ENCODE data around the gene NEU2. TPM values are rescaled to one million over a fixed set of nuclear protein-coding genes. Genes with fewer than 3 reads are reported as not detected.

NEU2 gene
- total RNA-seq, 2 experiments from 2014 or later = not detected

DNA sequence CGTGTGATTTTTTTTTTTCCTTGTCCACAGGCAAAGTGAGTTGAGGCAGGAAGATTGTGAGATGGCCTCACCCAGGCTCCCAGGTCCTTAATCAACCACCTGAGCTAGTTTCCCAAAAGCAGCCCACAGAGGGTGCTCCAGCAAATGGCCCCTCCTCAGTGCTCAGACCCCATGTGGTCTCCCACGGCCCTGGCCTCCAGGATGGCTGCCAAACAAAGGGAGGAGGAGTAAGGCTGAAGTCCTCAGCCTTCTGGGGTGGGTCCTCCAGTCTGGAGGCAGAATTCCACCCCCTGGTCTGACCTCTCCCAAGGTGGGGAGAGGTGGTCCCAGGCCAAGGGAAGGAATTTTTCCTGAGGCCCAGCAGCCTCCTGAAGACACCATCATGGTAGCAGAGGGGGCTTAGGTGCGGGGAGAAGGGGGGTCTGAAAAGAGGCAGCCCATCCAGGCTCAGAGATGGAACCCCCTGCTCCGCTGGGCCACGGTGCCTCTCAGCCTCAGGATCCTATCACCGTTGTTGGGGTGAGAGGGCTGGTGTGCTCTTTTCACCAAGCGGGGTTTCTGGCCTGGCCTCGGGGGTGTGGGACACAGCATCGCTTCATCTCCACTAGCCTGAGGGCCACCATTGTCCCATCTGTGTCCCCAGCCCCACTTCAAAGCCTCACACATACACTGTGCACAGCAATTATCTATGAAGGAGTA lies 21.8 kb upstream of the NEU2 start:
- Mint-ChIP-seq H3K4me1 (ENCODE audit: low read depth) (no peaks in the 10 kb centered on the region), H3K27me3 (no peaks in the 10 kb centered on the region), H3K36me3 (ENCODE audit: low read depth) (no peaks in the 10 kb centered on the region), H3K27ac (no peak overlapping the region), H3K9me3 (no peaks in the 10 kb centered on the region), H3K4me3 (no peak overlapping the region)
- no peaks in the 10 kb centered on the region for H3K27me3 ChIP-seq (ENCODE audit: control insufficient read depth in 1 of 2, insufficient read depth in 2 of 2, low read length in 2 of 2)
- H3K27ac ChIP-seq (ENCODE audit: low read depth in 1 of 2, low read length in 2 of 2) = no peak overlapping the region
- peaks cover 0 to 3% of the 10 kb centered on the region in 2 experiments for H3K9me3 ChIP-seq (ENCODE audit: control insufficient read depth in 1 of 2, insufficient read depth in 1 of 2, low read length in 2 of 2)
- no peak for DNase-seq
- TF ChIP-seq, protein P1, sequence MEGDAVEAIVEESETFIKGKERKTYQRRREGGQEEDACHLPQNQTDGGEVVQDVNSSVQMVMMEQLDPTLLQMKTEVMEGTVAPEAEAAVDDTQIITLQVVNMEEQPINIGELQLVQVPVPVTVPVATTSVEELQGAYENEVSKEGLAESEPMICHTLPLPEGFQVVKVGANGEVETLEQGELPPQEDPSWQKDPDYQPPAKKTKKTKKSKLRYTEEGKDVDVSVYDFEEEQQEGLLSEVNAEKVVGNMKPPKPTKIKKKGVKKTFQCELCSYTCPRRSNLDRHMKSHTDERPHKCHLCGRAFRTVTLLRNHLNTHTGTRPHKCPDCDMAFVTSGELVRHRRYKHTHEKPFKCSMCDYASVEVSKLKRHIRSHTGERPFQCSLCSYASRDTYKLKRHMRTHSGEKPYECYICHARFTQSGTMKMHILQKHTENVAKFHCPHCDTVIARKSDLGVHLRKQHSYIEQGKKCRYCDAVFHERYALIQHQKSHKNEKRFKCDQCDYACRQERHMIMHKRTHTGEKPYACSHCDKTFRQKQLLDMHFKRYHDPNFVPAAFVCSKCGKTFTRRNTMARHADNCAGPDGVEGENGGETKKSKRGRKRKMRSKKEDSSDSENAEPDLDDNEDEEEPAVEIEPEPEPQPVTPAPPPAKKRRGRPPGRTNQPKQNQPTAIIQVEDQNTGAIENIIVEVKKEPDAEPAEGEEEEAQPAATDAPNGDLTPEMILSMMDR (IDR thresholded peaks at IDR 0.05) = no peak
- no peak for ATAC-seq (ENCODE audit: poor library complexity)
- POLR2A ChIA-PET = no interaction called here
- no peaks in the 10 kb centered on the region for H3K4me1 ChIP-seq (ENCODE audit: insufficient read depth, low read length)
- intact Hi-C loops (cut with DNase I, micrococcal nuclease) = no loop called here
- CTCF ChIA-PET = no interaction called here
- no peaks in the 10 kb centered on the region for H3K36me3 ChIP-seq (ENCODE audit: insufficient read depth, low read length)
- H3K4me3 ChIP-seq (ENCODE audit: low read length) = no peak overlapping the region

DNA sequence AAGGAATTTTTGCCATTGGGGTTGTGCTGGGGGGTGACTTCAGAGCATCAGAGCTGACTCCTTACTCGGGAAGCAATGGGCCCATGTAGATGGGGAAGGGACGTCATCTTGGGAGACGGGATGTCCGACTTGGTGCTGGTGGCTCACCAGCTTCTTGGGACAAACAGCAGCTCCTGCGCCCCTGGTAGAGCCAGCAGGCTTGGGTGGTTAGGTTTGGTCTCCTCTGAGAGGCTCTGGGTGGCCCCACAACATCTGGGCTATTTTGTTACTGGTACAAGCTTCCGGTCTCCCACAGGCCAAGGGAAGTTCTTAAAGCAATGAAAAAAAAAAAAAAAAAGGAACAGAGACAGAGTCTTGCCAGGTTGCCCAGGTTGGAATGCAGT lies 21.2 kb upstream of the NEU2 start:
- Mint-ChIP-seq H3K4me3 (no peak overlapping the region), H3K9me3 (no peaks in the 10 kb centered on the region), H3K36me3 (ENCODE audit: low read depth) (no peaks in the 10 kb centered on the region), H3K27me3 (no peaks in the 10 kb centered on the region), H3K27ac (no peak overlapping the region), H3K4me1 (ENCODE audit: low read depth) (no peaks in the 10 kb centered on the region)
- TF ChIP-seq, protein P1 (IDR thresholded peaks at IDR 0.05) = no peak
- POLR2A ChIA-PET = no interaction called here
- ATAC-seq (ENCODE audit: poor library complexity) (no peak), DNase-seq (no peak)
- Histone ChIP-seq H3K9me3 (ENCODE audit: control insufficient read depth in 1 of 2, insufficient read depth in 1 of 2, low read length in 2 of 2) (peaks cover 0 to 3% of the 10 kb centered on the region in 2 experiments), H3K36me3 (ENCODE audit: insufficient read depth, low read length) (no peaks in the 10 kb centered on the region), H3K27me3 (ENCODE audit: control insufficient read depth in 1 of 2, insufficient read depth in 2 of 2, low read length in 2 of 2) (no peaks in the 10 kb centered on the region), H3K27ac (ENCODE audit: low read depth in 1 of 2, low read length in 2 of 2) (no peak overlapping the region), H3K4me3 (ENCODE audit: low read length) (no peak overlapping the region), H3K4me1 (ENCODE audit: insufficient read depth, low read length) (no peaks in the 10 kb centered on the region)
- intact Hi-C loops (cut with DNase I, micrococcal nuclease) = no loop called here
- CTCF ChIA-PET = no interaction called here

DNA sequence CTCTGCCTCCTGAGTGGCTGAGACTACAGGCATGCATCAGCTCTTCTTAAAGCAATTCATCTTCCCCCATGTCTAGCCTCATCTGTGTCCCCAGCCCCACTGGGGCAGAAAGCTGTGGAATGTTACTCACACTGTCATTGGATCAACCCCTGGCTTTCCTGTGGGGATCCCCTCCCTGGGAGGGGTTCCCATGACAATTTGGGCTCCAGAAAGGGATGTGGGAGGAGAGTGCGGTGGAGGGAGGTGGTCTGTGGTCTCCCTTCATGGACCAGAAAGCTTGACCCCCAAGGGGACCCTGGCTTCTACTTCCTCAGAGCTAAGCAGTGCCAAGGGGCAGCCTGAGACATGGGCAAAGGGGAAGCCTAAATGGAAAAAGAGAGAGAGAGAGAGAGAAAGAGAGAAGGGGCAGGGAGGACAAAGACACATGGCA lies 20.8 kb upstream of the NEU2 start:
- CTCF ChIA-PET = no interaction called here
- ATAC-seq (ENCODE audit: poor library complexity) (no peak), DNase-seq (no peak)
- no peaks in the 10 kb centered on the region for H3K27me3 Mint-ChIP-seq
- H3K9me3 Mint-ChIP-seq = no peaks in the 10 kb centered on the region
- H3K4me1 Mint-ChIP-seq (ENCODE audit: low read depth) = no peaks in the 10 kb centered on the region
- no peaks in the 10 kb centered on the region for H3K36me3 Mint-ChIP-seq (ENCODE audit: low read depth)
- no peak overlapping the region for H3K27ac Mint-ChIP-seq
- POLR2A ChIA-PET = no interaction called here
- Histone ChIP-seq H3K27me3 (ENCODE audit: control insufficient read depth in 1 of 2, insufficient read depth in 2 of 2, low read length in 2 of 2) (no peaks in the 10 kb centered on the region), H3K9me3 (ENCODE audit: control insufficient read depth in 1 of 2, insufficient read depth in 1 of 2, low read length in 2 of 2) (peaks cover 0 to 3% of the 10 kb centered on the region in 2 experiments), H3K4me1 (ENCODE audit: insufficient read depth, low read length) (no peaks in the 10 kb centered on the region), H3K4me3 (ENCODE audit: low read length) (no peak overlapping the region), H3K27ac (ENCODE audit: low read depth in 1 of 2, low read length in 2 of 2) (no peak overlapping the region), H3K36me3 (ENCODE audit: insufficient read depth, low read length) (no peaks in the 10 kb centered on the region)
- TF ChIP-seq, protein P1 (IDR thresholded peaks at IDR 0.05) = no peak
- intact Hi-C loops (cut with DNase I, micrococcal nuclease) = no loop called here
- no peak overlapping the region for H3K4me3 Mint-ChIP-seq
